Activated CD4-positive, alpha-beta T cell treated with anti-CD3 and anti-CD28 coated beads, Interleukin-10, Interleukin-2, amounts not matched to agents 100 ng/mL and 50 ng/mL, durations not matched to agents 16 hours and 8 hours (primary cell): ENCODE measurements around the gene STAG3.
"Not testable (repeated sequence)": the region's sequence is repeated elsewhere in the genome, so short reads cannot be mapped to it uniquely, and the experiment has no call there.

Experiments used
- DNase-seq: peaks from one replicate; pipeline ENCODE4 v3.0.0-alpha.2; 2020

The STAG3 gene

GRCh38 chr7:100248483-100248882 is 70.8 kb downstream of the STAG3 start:
- no peak for DNase-seq

GRCh38 chr7:100257017-100257416 is 79.3 kb downstream of the STAG3 start:
- no peak for DNase-seq

DNA sequence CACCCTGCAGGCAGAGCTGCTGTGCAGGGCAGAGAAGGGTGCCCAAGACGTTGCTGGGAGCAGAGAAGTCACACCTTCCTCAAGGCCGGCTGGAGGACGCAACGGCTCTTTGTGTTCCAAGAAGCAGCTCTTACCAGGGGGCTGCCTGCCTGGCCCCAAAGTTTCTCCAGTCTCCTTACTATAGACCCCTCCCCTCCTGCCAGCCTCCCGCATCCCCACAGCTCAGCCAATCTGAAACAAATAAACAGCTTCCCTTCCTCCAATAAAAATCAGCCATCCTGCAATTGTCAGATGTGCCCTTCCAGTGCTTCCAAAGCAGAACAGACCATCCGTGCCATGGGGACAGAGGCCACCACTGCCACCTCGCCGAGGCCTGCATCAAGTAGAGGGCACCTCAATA is 82.3 kb downstream of the STAG3 start:
- not testable (repeated sequence) for DNase-seq

GRCh38 chr7:100262896-100263295 is 85.2 kb downstream of the STAG3 start:
- not testable (repeated sequence) for DNase-seq
